Measurements from ENCODE around the gene APOL1. TPM values are rescaled to one million over a fixed set of nuclear protein-coding genes. Genes with fewer than 3 reads are reported as not detected.

Gene APOL1
- polyA plus RNA-seq, 2 of the 4 experiments (the other 2 are of a cell fraction), result 2.0 to 6.5 TPM

- POLR2A ChIA-PET, result no interaction called here
- peak overlapping the region; percentile 60; the same call in 2 of the 3 replicates for H3K4me3 ChIP-seq
- H3K27ac ChIP-seq, result peak overlapping the region; percentile 73 to 92
- H3K9me3 ChIP-seq, result no peaks in the 10 kb centered on the region
- WGBS (ENCODE audit: missing lambda C conversion rate), result 94% methylated on average over 12 of the region's 12 CpGs
- CTCF ChIA-PET, result interaction anchor here (0.7 to 2.9 kb wide), 6 partner anchors 20 to 60 kb away, joined by 3 to 14 read pairs (median 4); no protein-coding TSS in a partner anchor
- H3K4me2 ChIP-seq, result peak overlapping the region; percentile 96
- TF ChIP-seq NFE2L2 (conservative IDR thresholded peaks at IDR 0.05; ENCODE audit: low read length), result no peak
- TF ChIP-seq ZFP36 (IDR thresholded peaks at IDR 0.05; ENCODE audit: borderline replicate concordance, partially characterized antibody), result no peak
- TF ChIP-seq CEBPB (IDR thresholded peaks at IDR 0.05), result no peak
- TF ChIP-seq BHLHE40 (IDR thresholded peaks at IDR 0.05; ENCODE audit: low read depth, low read length), result no peak
- TF ChIP-seq REST (IDR thresholded peaks at IDR 0.05), result no peak
- TF ChIP-seq NPAS2 (CRISPR knock-in tag; IDR thresholded peaks at IDR 0.05; ENCODE audit: borderline replicate concordance), result no peak
- no peak for TF ChIP-seq HMGXB4 (CRISPR knock-in tag; IDR thresholded peaks at IDR 0.05; ENCODE audit: borderline replicate concordance)
- no peak for TF ChIP-seq KDM1A (IDR thresholded peaks at IDR 0.05; ENCODE audit: low read depth)
- TF ChIP-seq GATA3 (IDR thresholded peaks at IDR 0.05; ENCODE audit: borderline replicate concordance), result no peak
- no peak for TF ChIP-seq RAD21 (conservative IDR thresholded peaks at IDR 0.05 in 1 of 2, IDR thresholded peaks at IDR 0.05 in 1 of 2)
- no peak for TF ChIP-seq TP53 (CRISPR knock-in tag; IDR thresholded peaks at IDR 0.05)
- ATAC-seq, result no peak
- peaks cover 18% of the 10 kb centered on the region for H3K4me1 ChIP-seq
- no peak for FAIRE-seq
- no peak for DNase-seq (ENCODE audit: low read depth in 1 of 2, low spot score in 1 of 2)
These were observed 15.2 kb upstream of the APOL1 start for GRCh38 chr22:36237462-36238372.

- 11% methylated on average over 5 of the region's 5 CpGs for WGBS (ENCODE audit: missing lambda C conversion rate)
- no peak for FAIRE-seq
- peak; percentile 21 to 47; a peak in 5 of 6 replicates for ATAC-seq
- ChIA-PET POLR2A (interaction anchor here (0.7 kb wide), 1 partner anchor 16 kb away, joined by 4 read pairs; no protein-coding TSS in a partner anchor), CTCF (interaction anchor here (0.7 to 2.9 kb wide), 25 partner anchors 11 to 90 kb away, joined by 3 to 14 read pairs (median 4); partner anchors contain the start of genes APOL1 and APOL4)
- H3K9me3 ChIP-seq, result no peaks in the 10 kb centered on the region
- peak overlapping the region; percentile 60 for H3K4me3 ChIP-seq
- peak overlapping the region; percentile 73 to 92 for H3K27ac ChIP-seq
- no peak for DNase-seq (ENCODE audit: low read depth in 1 of 2, low spot score in 1 of 2)
- peak overlapping the region; percentile 96 for H3K4me2 ChIP-seq
- H3K4me1 ChIP-seq, result peaks cover 18% of the 10 kb centered on the region
- no peak for TF ChIP-seq CBX2 (IDR thresholded peaks at IDR 0.05; ENCODE audit: borderline replicate concordance, low read depth)
- TF ChIP-seq HMGXB4 (CRISPR knock-in tag; IDR thresholded peaks at IDR 0.05; ENCODE audit: borderline replicate concordance), result no peak
- no peak for TF ChIP-seq MAFK (IDR thresholded peaks at IDR 0.05; ENCODE audit: partially characterized antibody)
- TF ChIP-seq BCL3 (IDR thresholded peaks at IDR 0.05), result no peak
- TF ChIP-seq CEBPB (IDR thresholded peaks at IDR 0.05), result no peak
- no peak for TF ChIP-seq HOXB5 (CRISPR knock-in tag; IDR thresholded peaks at IDR 0.05)
- TF ChIP-seq TFCP2L1 (CRISPR knock-in tag; IDR thresholded peaks at IDR 0.05), result no peak
- TF ChIP-seq KDM5A (IDR thresholded peaks at IDR 0.05), result no peak
- TF ChIP-seq NR3C1 (IDR thresholded peaks at IDR 0.05), result no peak
- no peak for TF ChIP-seq CTCF (IDR thresholded peaks at IDR 0.05)
- no peak for TF ChIP-seq KDM1A (IDR thresholded peaks at IDR 0.05; ENCODE audit: low read depth)
- TF ChIP-seq JUN (IDR thresholded peaks at IDR 0.05), result no peak
- no peak for TF ChIP-seq SMC3 (IDR thresholded peaks at IDR 0.05)
These were observed 14.4 kb upstream of the APOL1 start for GRCh38 chr22:36238373-36239149.
